Lung (tissue), 12 donors: ENCODE measurements around the gene HLA-DMA. TPM values are rescaled to one million over a fixed set of nuclear protein-coding genes. Genes with fewer than 3 reads are reported as not detected.

Experiments
- ATAC-seq: fragments of 200-7000 bp; cut with Tn5 transposase; one replicate; pipeline ENCODE4 v1.9.1; 2020; ENCODE audit warnings: moderate number of reproducible peaks; ENCODE audit not compliant: insufficient read depth, low FRiP score
- DNase-seq, 3 donors: peaks; one replicate each; pipeline ENCODE4 v3.0.0-alpha.2; 2013 to 2017
- H3K27ac ChIP-seq, 2 donors: one replicate each; pipeline ENCODE4 v1.5.1; 2013; ENCODE audit warnings: mild to moderate bottlenecking in 2 of 2, moderate library complexity in 2 of 2, control low read depth in 1 of 2, inconsistent platforms in 1 of 2, low read depth in 1 of 2, low read length in 1 of 2
- H3K27me3 ChIP-seq, 3 donors: one replicate each; pipeline ENCODE4 v1.5.1; 2013; ENCODE audit warnings: low read length in 2 of 3; ENCODE audit not compliant: control insufficient read depth in 3 of 3, insufficient read depth in 3 of 3
- H3K36me3 ChIP-seq, 4 donors: one replicate each; pipeline ENCODE4 v1.5.1; 2013; ENCODE audit warnings: low read length in 4 of 4, mild to moderate bottlenecking in 1 of 4, moderate library complexity in 1 of 4; ENCODE audit not compliant: control insufficient read depth in 4 of 4, insufficient read depth in 4 of 4
- H3K4me1 ChIP-seq, 5 donors: one replicate each; pipeline ENCODE4 v1.5.1; 2013; ENCODE audit warnings: low read length in 5 of 5, mild to moderate bottlenecking in 2 of 5, moderate library complexity in 1 of 5; ENCODE audit not compliant: control insufficient read depth in 5 of 5, insufficient read depth in 5 of 5
- H3K4me3 ChIP-seq: one replicate; pipeline ENCODE4 v1.5.1; 2013; ENCODE audit warnings: mild to moderate bottlenecking, control low read depth, moderate library complexity
- H3K9ac ChIP-seq, 2 donors: one replicate each; pipeline ENCODE4 v1.5.1; 2013; ENCODE audit warnings: low read length in 2 of 2, control low read depth in 1 of 2; ENCODE audit not compliant: insufficient read depth in 1 of 2
- H3K9me3 ChIP-seq, 4 donors: one replicate each; pipeline ENCODE4 v1.5.1; 2013; ENCODE audit warnings: low read length in 3 of 4, mild to moderate bottlenecking in 1 of 4, moderate library complexity in 1 of 4; ENCODE audit not compliant: control insufficient read depth in 4 of 4, insufficient read depth in 3 of 4
- WGBS, 2 donors: extraction: QIAGEN DNeasy Blood & Tissue Kit; methylation state at CpG; one replicate each; pipeline ENCODE4 v1.1.7; 2013; 5-methylcytosine and 5-hydroxymethylcytosine counted together
- polyA plus RNA-seq, 2 donors: library from polyadenylated mRNA; stranded (reverse); fragments of 200-250 nt; gene quantifications; one replicate each; pipeline ENCODE4 v1.2.1, GENCODE V29; 2013
- total RNA-seq, 2 donors: library from RNA; depleted of rRNA in 1 of 2; stranded (reverse); fragments of >200 nt in 1 of 2; gene quantifications; one replicate each; pipeline ENCODE4 v1.2.1, GENCODE V29; 2014 to 2021
- TF ChIP-seq, protein P1 (sequence below): IDR thresholded peaks from 2 replicates; pipeline ENCODE4 v1.5.1; 2012; ENCODE audit warnings: mild to moderate bottlenecking; ENCODE audit errors: control extremely low read depth, extremely low read depth
- donor health status: control.
- donor health status: control.
- donor health status: Bipolar disorder and iron deficiency.
- donor health status: healthy.
- donor health status: DM: yes; HTN: yes; CAD: no.

Gene HLA-DMA
- total and polyA plus RNA-seq, 4 donors, result 76.8 to 240 (median 118) TPM

- 0 to 1% methylated on average over 62 of the region's 62 CpGs for WGBS, 2 donors
Measured at GRCh38 chr6:32968093-32968866, 15.4 kb upstream of the HLA-DMA start, which contains the start of gene BRD2. Gene BRD2, plus strand, starts transcription at chr6:32968594. Its CDS starts 4,305 bp downstream, at chr6:32972899.

GRCh38 chr6:32967151-32968091 is 14.5 kb upstream of the HLA-DMA start:
- Histone ChIP-seq H3K4me1 (peaks cover 0 to 29% (median 6%) of the 10 kb centered on the region in 5 donors), H3K27me3 (no peaks in the 10 kb centered on the region), H3K4me3 (peak overlapping the region; percentile 81), H3K9ac (peak overlapping the region; percentile 50 to 88), H3K9me3 (no peaks in the 10 kb centered on the region), H3K27ac (peak overlapping the region; percentile 98 to 99), H3K36me3 (peaks cover 0 to 14% (median under 1%) of the 10 kb centered on the region in 4 donors)
- no peak for ATAC-seq
- TF ChIP-seq, protein P1, sequence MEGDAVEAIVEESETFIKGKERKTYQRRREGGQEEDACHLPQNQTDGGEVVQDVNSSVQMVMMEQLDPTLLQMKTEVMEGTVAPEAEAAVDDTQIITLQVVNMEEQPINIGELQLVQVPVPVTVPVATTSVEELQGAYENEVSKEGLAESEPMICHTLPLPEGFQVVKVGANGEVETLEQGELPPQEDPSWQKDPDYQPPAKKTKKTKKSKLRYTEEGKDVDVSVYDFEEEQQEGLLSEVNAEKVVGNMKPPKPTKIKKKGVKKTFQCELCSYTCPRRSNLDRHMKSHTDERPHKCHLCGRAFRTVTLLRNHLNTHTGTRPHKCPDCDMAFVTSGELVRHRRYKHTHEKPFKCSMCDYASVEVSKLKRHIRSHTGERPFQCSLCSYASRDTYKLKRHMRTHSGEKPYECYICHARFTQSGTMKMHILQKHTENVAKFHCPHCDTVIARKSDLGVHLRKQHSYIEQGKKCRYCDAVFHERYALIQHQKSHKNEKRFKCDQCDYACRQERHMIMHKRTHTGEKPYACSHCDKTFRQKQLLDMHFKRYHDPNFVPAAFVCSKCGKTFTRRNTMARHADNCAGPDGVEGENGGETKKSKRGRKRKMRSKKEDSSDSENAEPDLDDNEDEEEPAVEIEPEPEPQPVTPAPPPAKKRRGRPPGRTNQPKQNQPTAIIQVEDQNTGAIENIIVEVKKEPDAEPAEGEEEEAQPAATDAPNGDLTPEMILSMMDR, result peak; percentile 39
- DNase-seq, result peak; percentile 34 to 67 (median 62)
- WGBS, 2 donors, result 2 to 3% methylated on average over 16 of the region's 16 CpGs

More at GRCh38 chr6:32968093-32968866, 15.4 kb upstream of the HLA-DMA start, which contains the start of gene BRD2:
- H3K4me1 ChIP-seq, result peaks cover 0 to 29% (median 6%) of the 10 kb centered on the region in 5 donors
- ATAC-seq, result peak; percentile 43
- peak within 1 kb of the TSS; percentile 84 for H3K4me3 ChIP-seq
- H3K27ac ChIP-seq, result peak within 1 kb of the TSS; percentile 98 to 99
- peak; percentile 98 to 99 (median 99) for DNase-seq
- no peaks in the 10 kb centered on the region for H3K27me3 ChIP-seq
- peak within 1 kb of the TSS; percentile 95 to 96 for H3K9ac ChIP-seq
- H3K36me3 ChIP-seq, result peaks cover 4 to 22% (median 9%) of the 10 kb centered on the region in 4 donors
- TF ChIP-seq, protein P1, result no peak
- no peaks in the 10 kb centered on the region for H3K9me3 ChIP-seq

DNA sequence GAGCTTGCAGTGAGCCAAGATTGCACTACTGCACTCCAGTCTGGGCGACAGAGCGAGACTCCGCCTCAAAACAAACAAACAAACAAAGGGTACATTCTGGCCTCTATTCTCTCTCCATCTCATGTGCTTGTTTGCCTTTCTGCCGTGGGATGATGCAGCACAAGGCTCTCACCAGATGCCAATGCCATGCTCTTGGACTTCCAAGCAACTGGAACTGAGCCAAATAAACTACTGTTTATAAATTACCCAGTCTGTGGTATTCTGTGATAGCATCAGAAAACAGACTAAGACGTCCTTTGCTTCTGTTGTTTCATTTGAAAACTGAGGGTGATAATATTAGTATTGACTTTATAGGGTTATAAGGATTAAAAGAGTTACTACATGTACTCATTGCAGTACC is 11.9 kb upstream of the HLA-DMA start:
- ATAC-seq (no peak), DNase-seq (no peak)
- 79 to 87% methylated on average over 5 of the region's 5 CpGs for WGBS, 2 donors
- Histone ChIP-seq H3K27me3 (no peaks in the 10 kb centered on the region), H3K9me3 (no peaks in the 10 kb centered on the region), H3K9ac (no peak overlapping the region), H3K4me3 (no peak overlapping the region), H3K36me3 (peaks cover 0 to 4% (median 0%) of the 10 kb centered on the region in 4 donors), H3K4me1 (peaks cover 0 to 28% (median 6%) of the 10 kb centered on the region in 5 donors), H3K27ac (no peak overlapping the region)
- TF ChIP-seq, protein P1, result no peak
